K562 (cell line): Measurements from ENCODE around the gene GALNT7. TPM values are rescaled to one million over a fixed set of nuclear protein-coding genes. Genes with fewer than 3 reads are reported as not detected.

Experiments used
- ARNT ChIP-seq, 2 experiments: fragments of 450-650 bp; IDR thresholded peaks; 2 replicates each; pipeline ENCODE4 v1.6.1; 2016; ENCODE audit warnings: mild to moderate bottlenecking in 1 of 2
- BDP1 ChIP-seq: IDR thresholded peaks from 3 replicates; pipeline ENCODE4 v1.6.1; 2011; ENCODE audit not compliant: insufficient read length, insufficient read depth
- CC2D1A ChIP-seq: fragments of 450-650 bp; IDR thresholded peaks from 2 replicates; pipeline ENCODE4 v1.6.1; 2017; ENCODE audit warnings: mild to moderate bottlenecking
- CXXC5 ChIP-seq: fragments of 250-450 bp; sonication (Bioruptor Pico); IDR thresholded peaks from 2 replicates; pipeline ENCODE4 v1.8.0; 2022; ENCODE audit warnings: inconsistent platforms, mild to moderate bottlenecking, moderate library complexity
- GATAD2B ChIP-seq: fragments of 450-650 bp; IDR thresholded peaks from 2 replicates; pipeline ENCODE4 v1.6.1; 2017; ENCODE audit warnings: mild to moderate bottlenecking, borderline replicate concordance
- MAFG ChIP-seq: fragments of 450-650 bp; conservative IDR thresholded peaks from 2 replicates; pipeline ENCODE4 v1.6.1; 2016; ENCODE audit warnings: missing genetic modification characterization, missing compliant biosample characterization
- NKRF ChIP-seq: fragments of 450-650 bp; IDR thresholded peaks from 2 replicates; pipeline ENCODE4 v1.6.1; 2016; ENCODE audit warnings: borderline replicate concordance
- U2AF2 ChIP-seq: fragments of 200-400 bp; formaldehyde crosslinking; optimal IDR thresholded peaks from 2 replicates; pipeline ENCODE3; 2017; ENCODE audit warnings: low read depth, mild to moderate bottlenecking, low read length
- ZNF217 ChIP-seq: sonication (generic); formaldehyde crosslinking; IDR thresholded peaks from 2 replicates; pipeline ENCODE4 v1.8.0; 2022; ENCODE audit warnings: mild to moderate bottlenecking, missing genetic modification reagents
- ZNF274 ChIP-seq: IDR thresholded peaks from 2 replicates; pipeline ENCODE4 v1.6.1; 2011; ENCODE audit warnings: low read depth, mild to moderate bottlenecking, low read length, moderate library complexity, borderline replicate concordance
- ZNF407 ChIP-seq: fragments of 450-650 bp; IDR thresholded peaks from 2 replicates; pipeline ENCODE4 v1.6.1; 2016; ENCODE audit warnings: low read depth
- ZSCAN29 ChIP-seq: fragments of 450-650 bp; IDR thresholded peaks from 2 replicates; pipeline ENCODE4 v1.6.1; 2017
- polyA plus RNA-seq, 8 experiments: library from polyadenylated mRNA; depleted of rRNA in 4 of 8; stranded (reverse) in 5 of 8; unstranded in 3 of 8; fragments of >200 nt; fragmentation: Nextera tagmentation in 2 of 8; fragmentation: Illumina TruSeq in 1 of 8; extraction: Ambion mirVana in 2 of 8; extraction: Trizol in 1 of 8; gene quantifications; 2 replicates each; pipeline versions ENCODE4 v1.2.1 to v1.2.3, GENCODE V29; 2011 to 2014; ENCODE audit warnings: inconsistent platforms in 1 of 8, missing spikeins in 1 of 8
- total RNA-seq, 7 experiments: library from RNA; depleted of rRNA in 6 of 7; stranded (reverse); fragments of >200 nt in 6 of 7; fragmentation: Illumina TruSeq in 2 of 7; extraction: Trizol in 2 of 7; gene quantifications; 2 replicates each; pipeline versions ENCODE4 v1.2.1 to v1.2.3, GENCODE V29; 2011 to 2021; ENCODE audit warnings: low replicate concordance in 1 of 7
- TF ChIP-seq, protein P1 (sequence below): fragments of 250-450 bp; sonication (Bioruptor Pico); IDR thresholded peaks from 2 replicates; pipeline ENCODE4 v1.5.0; 2021
- TF ChIP-seq, protein P2 (sequence below): sonication (generic); formaldehyde crosslinking; IDR thresholded peaks from 2 replicates; pipeline ENCODE4 v1.8.1; 2023; ENCODE audit warnings: mild to moderate bottlenecking, missing genetic modification reagents

The GALNT7 gene
- total and polyA plus RNA-seq, 9 of the 15 experiments (the other 6 are each of a cell fraction or from before 2014, with no cell fraction given) = 16.7 to 38.7 (median 31.1) TPM

GRCh38 chr4:173174594-173175012 lies 6.0 kb downstream of the GALNT7 start (continued):
- TF ChIP-seq, protein P1, sequence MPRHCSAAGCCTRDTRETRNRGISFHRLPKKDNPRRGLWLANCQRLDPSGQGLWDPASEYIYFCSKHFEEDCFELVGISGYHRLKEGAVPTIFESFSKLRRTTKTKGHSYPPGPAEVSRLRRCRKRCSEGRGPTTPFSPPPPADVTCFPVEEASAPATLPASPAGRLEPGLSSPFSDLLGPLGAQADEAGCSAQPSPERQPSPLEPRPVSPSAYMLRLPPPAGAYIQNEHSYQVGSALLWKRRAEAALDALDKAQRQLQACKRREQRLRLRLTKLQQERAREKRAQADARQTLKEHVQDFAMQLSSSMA (CRISPR knock-in tag) = no peak
- TF ChIP-seq GATAD2B (0 out of 2 replicates have a peak, but pooled peaks have one; percentile 41), NKRF (no peak), ZSCAN29 (no peak), BDP1 (no peak), ZNF217 (CRISPR knock-in tag) (no peak), MAFG (tag) (no peak), U2AF2 (no peak), ZNF407 (no peak), CC2D1A (no peak), CXXC5 (CRISPR knock-in tag) (no peak), ARNT (IDR thresholded peaks at IDR 0.05) (no peak), ZNF274 (no peak)
- TF ChIP-seq, protein P2, sequence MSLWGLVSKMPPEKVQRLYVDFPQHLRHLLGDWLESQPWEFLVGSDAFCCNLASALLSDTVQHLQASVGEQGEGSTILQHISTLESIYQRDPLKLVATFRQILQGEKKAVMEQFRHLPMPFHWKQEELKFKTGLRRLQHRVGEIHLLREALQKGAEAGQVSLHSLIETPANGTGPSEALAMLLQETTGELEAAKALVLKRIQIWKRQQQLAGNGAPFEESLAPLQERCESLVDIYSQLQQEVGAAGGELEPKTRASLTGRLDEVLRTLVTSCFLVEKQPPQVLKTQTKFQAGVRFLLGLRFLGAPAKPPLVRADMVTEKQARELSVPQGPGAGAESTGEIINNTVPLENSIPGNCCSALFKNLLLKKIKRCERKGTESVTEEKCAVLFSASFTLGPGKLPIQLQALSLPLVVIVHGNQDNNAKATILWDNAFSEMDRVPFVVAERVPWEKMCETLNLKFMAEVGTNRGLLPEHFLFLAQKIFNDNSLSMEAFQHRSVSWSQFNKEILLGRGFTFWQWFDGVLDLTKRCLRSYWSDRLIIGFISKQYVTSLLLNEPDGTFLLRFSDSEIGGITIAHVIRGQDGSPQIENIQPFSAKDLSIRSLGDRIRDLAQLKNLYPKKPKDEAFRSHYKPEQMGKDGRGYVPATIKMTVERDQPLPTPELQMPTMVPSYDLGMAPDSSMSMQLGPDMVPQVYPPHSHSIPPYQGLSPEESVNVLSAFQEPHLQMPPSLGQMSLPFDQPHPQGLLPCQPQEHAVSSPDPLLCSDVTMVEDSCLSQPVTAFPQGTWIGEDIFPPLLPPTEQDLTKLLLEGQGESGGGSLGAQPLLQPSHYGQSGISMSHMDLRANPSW (CRISPR knock-in tag) = no peak
